Activated naive CD4-positive, alpha-beta T cell treated with anti-CD3 and anti-CD28 coated beads, Interleukin-2, amount 50 U/mL, for 24 hours (primary cell): ENCODE measurements around the gene DTNBP1.

ENCODE experiments used
- H3K27ac Mint-ChIP-seq: one replicate; pipeline ENCODE4 v1.8.0; 2021; ENCODE audit warnings: mild to moderate bottlenecking, mixed read lengths
- H3K27me3 Mint-ChIP-seq: one replicate; pipeline ENCODE4 v1.8.0; 2021; ENCODE audit warnings: mixed read lengths
- H3K36me3 Mint-ChIP-seq: one replicate; pipeline ENCODE4 v1.8.0; 2021; ENCODE audit warnings: mixed read lengths
- H3K4me1 Mint-ChIP-seq: one replicate; pipeline ENCODE4 v1.8.0; 2021; ENCODE audit warnings: mixed read lengths
- H3K4me3 Mint-ChIP-seq: one replicate; pipeline ENCODE4 v1.8.0; 2021; ENCODE audit warnings: mild to moderate bottlenecking, mixed read lengths
- H3K9me3 Mint-ChIP-seq: one replicate; pipeline ENCODE4 v1.8.0; 2021; ENCODE audit warnings: mixed read lengths

DTNBP1 gene

GRCh38 chr6:15531973-15532372 is 130.9 kb downstream of the DTNBP1 start:
- Mint-ChIP-seq H3K36me3 (peaks cover 30% of the 10 kb centered on the region), H3K4me1 (peaks cover 11% of the 10 kb centered on the region), H3K27ac (peak overlapping the region; percentile 77), H3K27me3 (no peaks in the 10 kb centered on the region), H3K9me3 (no peaks in the 10 kb centered on the region), H3K4me3 (no peak overlapping the region)

GRCh38 chr6:15530411-15530810 is 132.4 kb downstream of the DTNBP1 start:
- Mint-ChIP-seq H3K27ac (peak overlapping the region; percentile 69), H3K36me3 (peaks cover 38% of the 10 kb centered on the region), H3K27me3 (no peaks in the 10 kb centered on the region), H3K9me3 (no peaks in the 10 kb centered on the region), H3K4me1 (peaks cover 26% of the 10 kb centered on the region), H3K4me3 (no peak overlapping the region)

GRCh38 chr6:15528870-15529269 is 134.0 kb downstream of the DTNBP1 start:
- Mint-ChIP-seq H3K9me3 (no peaks in the 10 kb centered on the region), H3K36me3 (peaks cover 45% of the 10 kb centered on the region), H3K4me1 (peaks cover 28% of the 10 kb centered on the region), H3K4me3 (no peak overlapping the region), H3K27me3 (no peaks in the 10 kb centered on the region), H3K27ac (no peak overlapping the region)

GRCh38 chr6:15527838-15528617 is 134.8 kb downstream of the DTNBP1 start:
- Mint-ChIP-seq H3K4me3 (no peak overlapping the region), H3K27me3 (no peaks in the 10 kb centered on the region), H3K27ac (no peak overlapping the region), H3K36me3 (peaks cover 43% of the 10 kb centered on the region), H3K9me3 (no peaks in the 10 kb centered on the region), H3K4me1 (peaks cover 28% of the 10 kb centered on the region)

DNA sequence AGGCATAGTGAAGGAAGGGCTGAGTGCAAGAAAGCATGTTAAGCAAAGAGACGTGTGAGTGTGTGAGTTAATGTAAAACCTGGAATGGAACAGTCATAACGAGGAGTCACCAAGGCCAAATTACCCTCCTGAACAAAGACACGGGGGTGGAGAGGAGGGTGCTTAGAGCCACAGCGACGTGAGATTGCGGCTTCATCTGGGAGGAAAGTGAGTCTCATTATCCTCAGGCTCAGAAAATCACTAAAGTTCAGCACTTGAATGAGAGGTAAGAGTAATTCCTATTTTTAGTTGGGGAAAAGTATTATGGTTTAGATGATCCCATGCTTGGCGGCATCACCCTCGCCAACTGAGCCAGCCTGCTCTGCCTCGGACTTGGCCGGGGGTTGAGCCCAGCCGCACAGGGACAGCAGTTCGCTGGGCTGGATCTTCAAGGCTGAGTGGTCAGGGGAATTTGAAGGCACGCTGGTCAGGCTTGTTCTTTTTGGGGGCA is 136.6 kb downstream of the DTNBP1 start:
- Mint-ChIP-seq H3K27ac (no peak overlapping the region), H3K9me3 (no peaks in the 10 kb centered on the region), H3K36me3 (peaks cover 37% of the 10 kb centered on the region), H3K4me3 (no peak overlapping the region), H3K4me1 (peaks cover 28% of the 10 kb centered on the region), H3K27me3 (no peaks in the 10 kb centered on the region)

DNA sequence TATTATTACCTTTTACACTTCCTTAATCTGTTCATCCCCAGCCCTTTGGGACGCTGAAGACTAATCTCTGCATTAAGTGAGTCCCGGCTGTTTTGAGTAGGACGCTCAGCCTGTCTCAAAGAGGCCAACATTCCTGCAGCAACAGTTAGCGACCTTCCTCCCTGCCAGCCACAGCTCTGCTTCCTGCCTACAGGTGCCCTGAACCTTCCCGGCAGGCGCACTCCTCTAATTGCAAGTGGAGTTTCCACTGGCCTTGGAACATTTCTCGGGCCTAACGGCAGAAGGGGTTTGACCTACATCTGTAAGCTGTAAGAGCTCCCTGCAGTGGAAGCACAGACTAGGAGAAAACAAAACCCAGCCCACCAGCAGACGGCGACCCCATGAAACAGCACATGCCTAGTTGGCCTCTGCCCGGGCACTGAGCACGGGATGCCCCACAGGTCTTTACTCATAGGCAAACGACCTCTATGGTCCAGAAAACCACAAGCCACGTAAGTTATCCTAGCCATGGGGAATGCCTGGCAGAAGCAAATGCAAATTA is 137.9 kb downstream of the DTNBP1 start:
- Mint-ChIP-seq H3K4me1 (peaks cover 22% of the 10 kb centered on the region), H3K36me3 (peaks cover 39% of the 10 kb centered on the region), H3K4me3 (no peak overlapping the region), H3K9me3 (no peaks in the 10 kb centered on the region), H3K27me3 (no peaks in the 10 kb centered on the region), H3K27ac (no peak overlapping the region)

GRCh38 chr6:15523679-15524630 is 138.9 kb downstream of the DTNBP1 start:
- Mint-ChIP-seq H3K4me1 (peaks cover 22% of the 10 kb centered on the region), H3K9me3 (no peaks in the 10 kb centered on the region), H3K36me3 (peaks cover 40% of the 10 kb centered on the region), H3K4me3 (no peak overlapping the region), H3K27ac (peak overlapping the region; percentile 59), H3K27me3 (no peaks in the 10 kb centered on the region)

- Mint-ChIP-seq H3K27me3 (no peaks in the 10 kb centered on the region), H3K27ac (peak overlapping the region; percentile 81), H3K9me3 (no peaks in the 10 kb centered on the region), H3K36me3 (peaks cover 34% of the 10 kb centered on the region), H3K4me1 (peaks cover 22% of the 10 kb centered on the region), H3K4me3 (no peak overlapping the region)
Observed at GRCh38 chr6:15522856-15523529, 139.8 kb downstream of the DTNBP1 start.

- peak overlapping the region; percentile 8 for H3K27ac Mint-ChIP-seq
- peaks cover 31% of the 10 kb centered on the region for H3K36me3 Mint-ChIP-seq
- H3K4me1 Mint-ChIP-seq, result peaks cover 21% of the 10 kb centered on the region
- no peaks in the 10 kb centered on the region for H3K9me3 Mint-ChIP-seq
- H3K4me3 Mint-ChIP-seq, result no peak overlapping the region
- no peaks in the 10 kb centered on the region for H3K27me3 Mint-ChIP-seq
Observed at GRCh38 chr6:15522427-15522826, 140.4 kb downstream of the DTNBP1 start.

- peaks cover 17% of the 10 kb centered on the region for H3K4me1 Mint-ChIP-seq
- H3K4me3 Mint-ChIP-seq, result no peak overlapping the region
- H3K36me3 Mint-ChIP-seq, result peaks cover 30% of the 10 kb centered on the region
- H3K27me3 Mint-ChIP-seq, result no peaks in the 10 kb centered on the region
- no peak overlapping the region for H3K27ac Mint-ChIP-seq
- H3K9me3 Mint-ChIP-seq, result no peaks in the 10 kb centered on the region
Observed at GRCh38 chr6:15522026-15522425, 140.8 kb downstream of the DTNBP1 start.

GRCh38 chr6:15521582-15521981 is 141.2 kb downstream of the DTNBP1 start:
- no peaks in the 10 kb centered on the region for H3K27me3 Mint-ChIP-seq
- no peak overlapping the region for H3K27ac Mint-ChIP-seq
- H3K4me3 Mint-ChIP-seq, result no peak overlapping the region
- H3K9me3 Mint-ChIP-seq, result no peaks in the 10 kb centered on the region
- peaks cover 26% of the 10 kb centered on the region for H3K36me3 Mint-ChIP-seq
- H3K4me1 Mint-ChIP-seq, result peaks cover 13% of the 10 kb centered on the region

DNA sequence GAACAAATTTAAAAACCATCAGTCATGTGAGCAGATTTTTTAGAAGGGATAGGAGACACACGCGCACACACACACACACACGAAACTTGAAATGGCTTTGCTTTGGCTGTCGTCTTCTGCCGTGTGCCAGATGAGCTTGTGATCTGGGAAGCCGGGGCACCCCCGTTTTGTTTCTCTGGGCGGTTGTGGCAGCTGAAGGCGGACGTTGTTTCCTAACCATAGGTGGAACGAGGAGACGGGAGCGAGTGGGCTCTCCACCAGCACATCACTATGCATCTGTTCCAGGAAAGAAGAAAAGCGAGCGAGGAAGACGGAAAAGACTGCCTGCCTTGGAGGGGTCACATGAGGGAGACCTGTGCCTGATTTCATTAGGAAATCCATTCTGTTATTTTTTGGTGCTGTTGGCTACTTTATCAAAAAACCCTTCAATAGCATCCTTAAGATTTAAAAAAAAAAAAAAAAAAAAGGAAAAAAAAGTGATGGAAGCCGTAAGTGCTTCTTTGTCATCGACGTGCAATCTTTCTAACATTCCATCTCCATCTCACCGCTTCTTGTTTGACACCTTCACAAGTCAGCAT is 142.1 kb downstream of the DTNBP1 start:
- no peaks in the 10 kb centered on the region for H3K9me3 Mint-ChIP-seq
- H3K27ac Mint-ChIP-seq, result no peak overlapping the region
- no peak overlapping the region for H3K4me3 Mint-ChIP-seq
- peaks cover 5% of the 10 kb centered on the region for H3K4me1 Mint-ChIP-seq
- no peaks in the 10 kb centered on the region for H3K27me3 Mint-ChIP-seq
- peaks cover 22% of the 10 kb centered on the region for H3K36me3 Mint-ChIP-seq

- Mint-ChIP-seq H3K4me1 (peaks cover 3% of the 10 kb centered on the region), H3K27me3 (no peaks in the 10 kb centered on the region), H3K27ac (no peak overlapping the region), H3K36me3 (peaks cover 22% of the 10 kb centered on the region), H3K9me3 (no peaks in the 10 kb centered on the region), H3K4me3 (no peak overlapping the region)
Observed at GRCh38 chr6:15519681-15520080, 143.1 kb downstream of the DTNBP1 start.

DNA sequence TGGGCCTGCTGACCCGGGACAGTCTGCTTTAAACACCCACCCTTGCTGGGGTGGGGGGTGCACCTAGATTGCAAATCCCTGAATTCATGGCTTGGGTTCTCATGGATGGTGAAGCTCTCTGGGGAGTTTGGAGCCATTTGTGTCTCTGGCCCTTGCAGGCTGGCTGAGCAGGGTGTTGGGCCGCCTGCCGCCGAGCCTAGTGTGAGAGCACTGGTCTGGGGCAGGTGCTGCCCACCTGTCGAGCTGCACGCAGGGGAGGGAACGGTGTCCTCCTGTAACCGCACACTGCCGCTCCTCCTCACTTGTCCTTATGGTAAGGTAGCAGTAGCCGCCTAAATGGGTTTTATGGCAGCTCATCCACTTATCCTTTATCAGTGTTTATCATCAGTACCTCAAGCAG is 143.9 kb downstream of the DTNBP1 start:
- no peak overlapping the region for H3K4me3 Mint-ChIP-seq
- H3K27ac Mint-ChIP-seq, result peak overlapping the region; percentile 37
- H3K9me3 Mint-ChIP-seq, result no peaks in the 10 kb centered on the region
- H3K36me3 Mint-ChIP-seq, result peaks cover 17% of the 10 kb centered on the region
- no peaks in the 10 kb centered on the region for H3K27me3 Mint-ChIP-seq
- H3K4me1 Mint-ChIP-seq, result peaks cover 5% of the 10 kb centered on the region

- H3K4me3 Mint-ChIP-seq, result no peak overlapping the region
- H3K4me1 Mint-ChIP-seq, result peaks cover 5% of the 10 kb centered on the region
- H3K36me3 Mint-ChIP-seq, result peaks cover 17% of the 10 kb centered on the region
- H3K27ac Mint-ChIP-seq, result no peak overlapping the region
- no peaks in the 10 kb centered on the region for H3K9me3 Mint-ChIP-seq
- no peaks in the 10 kb centered on the region for H3K27me3 Mint-ChIP-seq
Observed at GRCh38 chr6:15518057-15518456, 144.8 kb downstream of the DTNBP1 start.
